ENCODE results near the gene GBGT1. TPM values are rescaled to one million over a fixed set of nuclear protein-coding genes. Genes with fewer than 3 reads are reported as not detected.

Gene GBGT1
- total RNA-seq, 1 experiment from 2014 or later: 16.5 TPM

GRCh38 chr9:133144142-133144903 is 19.4 kb downstream of the GBGT1 start:
- ATAC-seq (peak; percentile 50), DNase-seq (ENCODE audit: low spot score) (peak; percentile 82)
- peak overlapping the region; percentile 62 for H3K4me3 Mint-ChIP-seq
- H3K27me3 Mint-ChIP-seq (ENCODE audit: low read depth): peaks cover 10% of the 10 kb centered on the region
- TF ChIP-seq MAX (CRISPR knock-in tag; IDR thresholded peaks at IDR 0.05) (peak; percentile 88), SP1 (CRISPR knock-in tag; conservative IDR thresholded peaks at IDR 0.05) (peak; percentile 75), CTCF (IDR thresholded peaks at IDR 0.05) (peak; percentile 98), CREM (CRISPR knock-in tag; IDR thresholded peaks at IDR 0.05) (peak; percentile 51; the same call in 1 of the 2 replicates), HMGXB4 (CRISPR knock-in tag; IDR thresholded peaks at IDR 0.05) (peak; percentile 98), RORB (CRISPR knock-in tag; IDR thresholded peaks at IDR 0.05) (no peak), NFE2L1 (CRISPR knock-in tag; IDR thresholded peaks at IDR 0.05) (0 out of 2 replicates have a peak, but pooled peaks have one; percentile 19), ZNF416 (CRISPR knock-in tag; IDR thresholded peaks at IDR 0.05) (no peak), ZNF263 (CRISPR knock-in tag; IDR thresholded peaks at IDR 0.05; ENCODE audit: low read depth) (peak; percentile 51; the same call in 1 of the 2 replicates), ETV6 (CRISPR knock-in tag; IDR thresholded peaks at IDR 0.05) (0 out of 2 replicates have a peak, but pooled peaks have one; percentile 58), JUN (CRISPR knock-in tag; IDR thresholded peaks at IDR 0.05) (no peak), JAZF1 (CRISPR knock-in tag; IDR thresholded peaks at IDR 0.05) (no peak), AR (CRISPR knock-in tag; IDR thresholded peaks at IDR 0.05) (no peak), E2F5 (CRISPR knock-in tag; IDR thresholded peaks at IDR 0.05) (peak; percentile 95), FOXP1 (CRISPR knock-in tag; IDR thresholded peaks at IDR 0.05; ENCODE audit: borderline replicate concordance) (peak; percentile 84; the same call in 1 of the 2 replicates), FOXK1 (CRISPR knock-in tag; IDR thresholded peaks at IDR 0.05) (peak; percentile 82), ZNF423 (CRISPR knock-in tag; IDR thresholded peaks at IDR 0.05) (peak; percentile 72), TEAD4 (CRISPR knock-in tag; IDR thresholded peaks at IDR 0.05) (no peak), ARID4B (CRISPR knock-in tag; IDR thresholded peaks at IDR 0.05; ENCODE audit: borderline replicate concordance) (peak; percentile 66; the same call in 1 of the 2 replicates), GABPB1 (CRISPR knock-in tag; IDR thresholded peaks at IDR 0.05) (no peak; the same call in none of the 2 replicates)
- TF ChIP-seq, protein P1, sequence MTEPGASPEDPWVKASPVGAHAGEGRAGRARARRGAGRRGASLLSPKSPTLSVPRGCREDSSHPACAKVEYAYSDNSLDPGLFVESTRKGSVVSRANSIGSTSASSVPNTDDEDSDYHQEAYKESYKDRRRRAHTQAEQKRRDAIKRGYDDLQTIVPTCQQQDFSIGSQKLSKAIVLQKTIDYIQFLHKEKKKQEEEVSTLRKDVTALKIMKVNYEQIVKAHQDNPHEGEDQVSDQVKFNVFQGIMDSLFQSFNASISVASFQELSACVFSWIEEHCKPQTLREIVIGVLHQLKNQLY (CRISPR knock-in tag; IDR thresholded peaks at IDR 0.05): no peak
- TF ChIP-seq, protein P2, sequence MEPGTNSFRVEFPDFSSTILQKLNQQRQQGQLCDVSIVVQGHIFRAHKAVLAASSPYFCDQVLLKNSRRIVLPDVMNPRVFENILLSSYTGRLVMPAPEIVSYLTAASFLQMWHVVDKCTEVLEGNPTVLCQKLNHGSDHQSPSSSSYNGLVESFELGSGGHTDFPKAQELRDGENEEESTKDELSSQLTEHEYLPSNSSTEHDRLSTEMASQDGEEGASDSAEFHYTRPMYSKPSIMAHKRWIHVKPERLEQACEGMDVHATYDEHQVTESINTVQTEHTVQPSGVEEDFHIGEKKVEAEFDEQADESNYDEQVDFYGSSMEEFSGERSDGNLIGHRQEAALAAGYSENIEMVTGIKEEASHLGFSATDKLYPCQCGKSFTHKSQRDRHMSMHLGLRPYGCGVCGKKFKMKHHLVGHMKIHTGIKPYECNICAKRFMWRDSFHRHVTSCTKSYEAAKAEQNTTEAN (CRISPR knock-in tag; IDR thresholded peaks at IDR 0.05): no peak; the same call in 1 of the 2 replicates
- no peaks in the 10 kb centered on the region for H3K9me3 Mint-ChIP-seq
- CTCF ChIA-PET: interaction anchor here (0.6 to 5.4 kb wide), 50 partner anchors 8 to 598 kb away, joined by 3 to 93 read pairs (median 7); partner anchors contain the start of genes CACFD1, CEL, GTF3C5 and RALGDS
- peaks cover 24% of the 10 kb centered on the region for H3K4me1 Mint-ChIP-seq
- H3K36me3 Mint-ChIP-seq: no peaks in the 10 kb centered on the region
- POLR2A ChIA-PET: interaction anchor here (0.9 to 1.5 kb wide), 3 partner anchors 25 to 114 kb away, joined by 3 to 5 read pairs (median 3); partner anchors contain the start of gene GTF3C5
- no peak overlapping the region for H3K27ac Mint-ChIP-seq

All from WTC11 (cell line).